ENCODE measurements around the gene MUC22.
"Not testable (repeated sequence)": the region's sequence is repeated elsewhere in the genome, so short reads cannot be mapped to it uniquely, and the experiment has no call there.

MUC22 gene

GRCh38 chr6:30997301-30997700, 13.0 kb upstream of the MUC22 start:
- in situ Hi-C loops (cut with MboI; ENCODE audit: low sequenced_read_pairs): no loop called here

DNA sequence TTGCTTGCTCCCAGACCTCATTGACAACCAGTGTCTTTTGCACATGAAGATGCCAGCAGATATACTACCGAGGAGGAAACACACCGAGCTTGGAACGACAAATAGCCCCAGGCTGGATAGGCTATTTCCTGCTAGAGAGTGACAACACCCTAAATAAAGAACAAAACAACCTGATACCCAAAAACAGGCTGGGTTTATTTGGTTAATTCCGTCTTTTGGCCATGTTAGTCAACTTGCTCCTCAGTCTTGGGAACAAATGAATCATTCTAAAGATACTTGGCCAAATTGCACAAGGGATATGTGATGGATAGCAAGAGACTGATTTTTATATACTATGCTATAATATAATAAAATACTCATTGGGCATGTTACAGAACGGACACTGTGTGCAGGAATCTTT, 11.5 kb upstream of the MUC22 start:
- in situ Hi-C loops (cut with MboI; ENCODE audit: low sequenced_read_pairs): no loop called here

DNA sequence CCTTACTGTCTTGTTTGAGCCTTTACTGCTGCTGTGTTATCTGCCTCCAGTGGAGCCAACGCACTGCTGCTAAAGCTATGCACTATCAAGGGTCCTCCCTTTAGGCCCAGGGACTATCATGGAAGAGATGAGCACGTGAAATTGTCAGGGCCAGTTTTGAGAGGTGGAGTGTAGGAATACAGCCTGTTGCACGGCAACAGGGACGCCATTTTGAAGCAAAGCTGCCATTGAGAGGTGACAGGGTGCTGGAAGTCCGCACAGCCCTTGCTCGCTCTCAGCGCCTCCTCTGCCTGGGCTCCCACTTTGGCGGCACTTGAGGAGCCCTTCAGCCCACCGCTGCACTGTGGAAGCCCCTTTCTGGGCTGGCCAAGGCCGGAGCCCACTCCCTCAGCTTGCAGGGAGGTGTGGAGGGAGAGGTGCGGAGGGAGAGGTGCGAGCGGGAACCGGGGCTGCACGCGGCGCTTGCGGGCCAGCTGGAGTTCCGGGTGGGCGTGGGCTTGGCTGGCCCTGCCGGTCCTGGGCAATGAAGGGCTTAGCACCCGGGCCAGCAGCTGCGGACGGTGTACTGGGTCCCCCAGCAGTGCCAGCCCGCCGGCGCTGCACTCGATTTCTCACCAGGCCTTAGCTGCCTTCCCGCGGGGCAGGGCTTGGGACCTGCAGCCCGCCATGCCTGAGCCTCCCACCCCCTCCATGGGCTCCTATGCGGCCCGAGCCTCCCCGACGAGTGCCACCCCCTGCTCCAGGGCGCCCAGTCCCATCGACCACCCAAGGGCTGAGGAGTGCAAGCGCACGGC, 10.0 kb upstream of the MUC22 start:
- in situ Hi-C loops (cut with MboI; ENCODE audit: low sequenced_read_pairs): not testable (repeated sequence)

DNA sequence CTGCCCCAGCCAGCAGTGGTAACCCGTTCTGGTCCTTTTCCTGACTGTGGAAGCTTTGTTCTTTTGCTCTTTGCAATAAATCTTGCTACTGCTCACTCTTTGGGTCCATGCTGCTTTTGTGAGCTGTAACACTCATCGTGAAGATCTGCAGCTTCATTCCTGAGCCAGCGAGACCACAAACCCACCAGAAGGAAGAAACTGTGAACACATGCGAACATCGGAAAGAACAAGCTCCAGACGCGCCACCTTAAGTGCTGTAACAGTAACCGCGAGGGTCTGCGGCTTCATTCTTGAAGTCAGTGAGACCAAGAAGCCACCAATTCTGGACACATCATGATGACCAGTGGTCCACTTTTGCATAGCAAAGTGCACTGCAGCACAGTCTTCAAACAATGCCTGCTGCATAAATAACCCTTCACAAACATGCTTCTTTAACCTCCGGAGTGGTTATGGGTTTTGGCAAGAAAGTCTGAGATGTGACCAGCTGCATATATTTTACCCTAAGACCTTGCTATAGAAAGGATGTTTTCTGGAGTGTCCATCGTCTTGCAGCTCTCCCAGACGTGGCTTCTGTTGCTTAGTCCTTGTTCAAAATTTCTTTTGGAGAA, 8.9 kb upstream of the MUC22 start:
- in situ Hi-C loops (cut with MboI; ENCODE audit: low sequenced_read_pairs): no loop called here

- in situ Hi-C loops (cut with MboI; ENCODE audit: low sequenced_read_pairs): no loop called here
Measured at GRCh38 chr6:31002471-31002870, 7.8 kb upstream of the MUC22 start.

DNA sequence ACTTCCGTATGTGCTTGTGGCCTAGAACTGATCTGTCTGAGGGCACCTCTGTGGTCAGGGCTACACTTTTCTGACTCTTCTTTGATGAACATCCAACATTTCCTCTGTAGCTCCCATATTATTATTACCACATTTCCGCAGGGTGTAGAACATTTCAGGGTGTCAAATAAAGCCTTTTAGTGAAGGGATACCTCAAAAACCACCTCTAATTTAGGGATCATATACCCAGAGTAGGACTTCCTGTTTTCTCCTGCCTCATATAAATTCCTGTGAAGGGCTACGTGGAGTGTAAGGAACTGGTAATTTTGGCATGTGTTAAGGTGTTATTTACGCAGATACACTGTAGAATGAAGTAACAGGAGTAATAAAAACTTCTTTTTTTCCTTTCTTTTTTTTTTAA, 5.5 kb upstream of the MUC22 start:
- in situ Hi-C loops (cut with MboI; ENCODE audit: low sequenced_read_pairs): no loop called here

- in situ Hi-C loops (cut with MboI; ENCODE audit: low sequenced_read_pairs): no loop called here
Measured at GRCh38 chr6:31005249-31006020, 4.8 kb upstream of the MUC22 start.

DNA sequence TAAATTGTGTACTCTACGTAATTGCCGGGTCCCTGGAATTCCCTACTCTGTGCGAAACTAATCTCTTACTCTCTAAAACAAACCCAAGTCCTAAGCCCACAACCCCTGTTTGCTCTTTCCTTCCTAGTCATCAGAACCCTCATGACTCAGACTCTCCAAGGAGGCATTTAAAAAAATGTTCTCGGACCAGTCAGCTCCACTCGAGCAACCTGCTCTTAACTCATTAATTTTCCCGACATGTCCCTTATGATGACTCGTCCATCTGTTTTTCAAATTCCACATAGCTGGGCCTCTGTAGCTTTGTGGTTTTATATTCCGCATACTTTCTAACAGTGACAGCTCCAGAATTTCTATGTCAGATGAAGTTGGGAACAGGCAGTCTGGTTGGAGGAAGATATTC, 2.6 kb upstream of the MUC22 start:
- in situ Hi-C loops (cut with MboI; ENCODE audit: low sequenced_read_pairs): no loop called here

DNA sequence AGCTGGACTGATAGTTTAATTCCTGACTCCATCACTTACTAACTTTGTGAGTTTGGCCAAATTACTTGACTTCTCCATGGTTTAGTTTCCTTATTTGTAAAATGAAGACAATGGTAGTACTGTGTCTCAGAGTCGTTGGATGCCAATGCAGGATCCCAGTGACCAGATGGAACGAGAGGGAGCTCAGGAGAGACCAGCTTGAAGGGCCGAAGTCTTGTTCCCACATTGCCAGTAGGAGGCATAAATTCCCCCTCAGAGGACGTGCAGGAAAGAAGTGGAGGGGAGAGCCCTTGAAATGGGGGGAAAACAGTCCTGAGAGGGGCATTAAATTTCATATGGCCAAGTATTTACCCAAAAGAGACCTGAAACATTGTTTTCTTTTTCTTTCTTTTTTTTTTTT, 2.1 kb upstream of the MUC22 start:
- in situ Hi-C loops (cut with MboI; ENCODE audit: low sequenced_read_pairs): no loop called here

GRCh38 chr6:31009731-31010130, 543 bp upstream of the MUC22 start:
- in situ Hi-C loops (cut with MboI; ENCODE audit: low sequenced_read_pairs): no loop called here

DNA sequence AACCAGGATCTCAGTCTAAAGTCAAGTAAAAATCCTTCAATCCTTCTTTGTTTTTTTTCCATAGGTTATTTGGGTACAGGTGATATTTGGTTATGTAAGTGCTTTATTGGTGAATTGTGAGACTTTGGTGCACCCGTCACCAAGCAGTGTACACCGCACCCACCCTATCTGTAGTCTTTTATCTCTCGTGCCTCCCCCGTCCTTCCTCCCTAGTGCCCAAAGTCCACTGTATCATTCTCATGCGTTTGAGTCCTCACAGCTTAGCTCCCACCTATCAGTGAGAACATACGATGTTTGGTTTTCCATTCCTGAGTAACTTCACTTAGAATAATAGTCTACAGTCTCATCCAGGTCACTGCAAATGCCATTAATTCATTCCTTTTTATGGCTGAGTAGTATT, 879 bp downstream of the MUC22 start:
- in situ Hi-C loops (cut with MboI; ENCODE audit: low sequenced_read_pairs): no loop called here

GRCh38 chr6:31016659-31017299, 6.5 kb downstream of the MUC22 start:
- in situ Hi-C loops (cut with MboI; ENCODE audit: low sequenced_read_pairs): no loop called here

- in situ Hi-C loops (cut with MboI; ENCODE audit: low sequenced_read_pairs): not testable (repeated sequence)
Measured at GRCh38 chr6:31017436-31017835, 7.2 kb downstream of the MUC22 start.

- in situ Hi-C loops (cut with MboI; ENCODE audit: low sequenced_read_pairs): no loop called here
Measured at GRCh38 chr6:31020057-31020456, 9.8 kb downstream of the MUC22 start.

DNA sequence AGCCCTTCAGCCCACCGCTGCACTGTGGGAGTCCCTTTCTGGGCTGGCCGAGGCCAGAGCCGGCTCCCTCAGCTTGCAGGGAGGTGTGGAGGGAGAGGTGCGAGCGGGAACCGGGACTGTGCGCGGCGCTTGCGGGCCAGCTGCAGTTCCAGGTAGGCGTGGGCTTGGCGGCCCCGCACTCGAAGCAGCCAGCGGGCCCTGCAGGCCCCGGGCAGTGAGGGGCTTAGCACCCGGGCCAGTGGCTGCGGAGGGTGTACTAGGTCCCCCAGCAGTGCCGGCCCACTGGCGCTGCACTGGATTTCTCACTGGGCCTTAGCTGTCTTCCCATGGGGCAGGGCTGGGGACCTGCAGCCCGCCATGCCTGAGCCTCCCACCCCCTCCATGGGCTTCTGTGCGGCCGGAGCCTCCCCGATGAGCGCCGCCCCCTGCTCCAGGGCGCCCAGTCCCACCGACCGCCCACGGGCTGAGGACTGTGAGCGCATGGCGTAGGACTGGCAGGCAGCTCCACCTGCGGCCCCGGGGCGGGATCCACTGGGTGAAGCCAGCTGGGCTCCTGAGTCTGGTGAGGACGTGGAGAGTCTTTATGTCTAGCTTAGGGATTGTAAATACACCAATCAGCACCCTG, 10.5 kb downstream of the MUC22 start:
- in situ Hi-C loops (cut with MboI; ENCODE audit: low sequenced_read_pairs): not testable (repeated sequence)

DNA sequence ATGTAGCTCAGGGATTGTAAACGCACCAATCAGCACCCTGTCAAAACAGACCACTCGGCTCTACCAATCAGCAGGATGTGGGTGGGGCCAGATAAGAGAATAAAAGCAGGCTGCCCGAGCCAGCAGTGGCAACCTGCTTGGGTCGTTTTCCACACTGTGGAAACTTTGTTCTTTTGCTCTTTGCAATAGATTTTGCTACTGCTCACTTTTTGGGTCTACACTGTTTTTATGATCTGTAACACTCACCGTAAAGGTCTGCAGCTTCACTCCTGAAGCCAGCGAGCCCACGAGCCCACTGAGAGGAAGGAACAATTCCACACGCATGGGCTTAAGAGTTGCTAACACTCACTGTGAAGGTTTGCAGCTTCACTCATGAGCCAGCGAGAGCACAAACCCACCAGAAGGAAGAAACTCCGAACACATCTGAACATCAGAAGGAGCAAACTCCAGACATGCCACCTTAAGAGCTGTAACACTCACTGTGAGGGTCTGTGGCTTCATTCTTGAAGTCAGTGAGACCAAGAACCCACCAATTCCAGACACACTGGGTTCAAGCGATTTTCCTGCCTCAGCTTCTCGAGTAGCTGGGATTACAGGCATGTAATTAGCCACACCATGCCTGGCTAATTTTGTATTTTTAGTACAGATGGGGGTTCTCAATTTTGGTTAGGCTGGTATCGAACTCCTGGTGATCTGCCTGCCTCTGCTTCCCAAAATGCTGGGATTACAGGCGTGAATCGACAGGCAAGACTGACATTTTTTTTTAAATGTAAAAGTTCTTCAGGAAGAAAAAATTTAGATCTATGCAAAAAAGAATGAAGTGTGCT, 11.6 kb downstream of the MUC22 start:
- in situ Hi-C loops (cut with MboI; ENCODE audit: low sequenced_read_pairs): not testable (repeated sequence)

DNA sequence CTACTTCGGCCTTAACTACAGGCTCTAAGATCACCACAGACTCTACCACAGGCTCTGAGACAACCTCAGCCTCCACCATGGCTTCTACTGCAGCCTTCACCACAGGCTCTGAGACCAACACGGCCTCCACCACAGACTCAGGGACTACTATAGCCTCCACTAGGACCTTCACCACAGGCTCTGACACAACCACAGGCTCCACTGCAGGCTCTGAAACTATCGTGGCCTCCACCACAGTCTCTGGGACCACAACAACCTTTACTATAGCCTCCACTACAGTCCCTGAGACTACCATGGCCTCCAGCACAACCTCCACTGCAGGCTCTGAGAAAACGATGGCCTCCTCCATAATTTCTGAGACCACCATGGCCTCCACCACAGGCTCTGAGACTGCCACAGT, 15.3 kb downstream of the MUC22 start:
- in situ Hi-C loops (cut with MboI; ENCODE audit: low sequenced_read_pairs): no loop called here

DNA sequence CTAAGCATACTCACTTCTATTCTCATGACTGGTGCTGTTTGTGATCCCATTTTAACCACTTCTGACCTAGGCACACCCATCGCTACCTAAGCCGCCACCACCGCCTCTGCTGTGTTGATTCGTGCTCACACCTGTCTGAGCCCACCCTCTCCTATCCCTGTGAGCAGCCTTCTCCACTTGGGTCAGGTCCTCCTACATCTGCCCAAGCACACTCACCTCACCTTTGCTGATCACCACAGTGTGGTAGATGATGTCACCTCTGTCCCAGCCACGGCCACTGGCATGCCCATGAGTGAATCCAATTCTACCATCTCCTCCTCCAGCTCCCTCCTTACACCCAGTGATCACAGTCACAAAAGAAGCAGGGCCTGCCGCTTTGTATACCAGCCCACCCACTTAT, 20.8 kb downstream of the MUC22 start:
- in situ Hi-C loops (cut with MboI; ENCODE audit: low sequenced_read_pairs): no loop called here

- in situ Hi-C loops (cut with MboI; ENCODE audit: low sequenced_read_pairs): no loop called here
Measured at GRCh38 chr6:31033075-31033474, 22.8 kb downstream of the MUC22 start.

DNA sequence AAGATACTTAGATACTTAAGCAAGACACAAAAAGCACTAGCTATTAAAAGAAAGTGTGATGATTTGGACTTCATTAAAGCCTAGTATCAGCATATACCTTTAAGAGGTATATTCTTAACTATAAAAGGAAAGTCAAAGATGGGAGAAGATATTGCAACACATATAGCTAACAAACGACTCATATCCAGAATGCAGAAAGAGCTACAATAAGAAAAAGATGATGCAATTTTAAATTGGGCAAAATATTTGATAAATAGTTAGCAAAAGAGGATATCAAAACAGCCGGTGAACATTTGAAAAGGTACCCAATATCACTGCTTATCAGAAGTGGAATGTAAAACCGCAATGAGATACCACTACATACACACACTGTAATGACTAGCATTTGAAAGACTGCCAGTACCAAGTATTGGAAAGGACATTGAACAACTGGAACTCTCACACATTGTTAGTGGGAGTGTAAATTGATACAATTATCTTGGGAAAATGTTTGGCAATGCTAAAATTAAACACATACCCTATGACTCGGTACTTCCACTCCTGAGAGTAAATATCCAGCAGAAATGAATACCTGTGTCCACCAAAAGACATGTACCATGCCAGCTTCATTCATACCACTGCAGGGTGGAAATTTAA, 25.7 kb downstream of the MUC22 start:
- in situ Hi-C loops (cut with MboI; ENCODE audit: low sequenced_read_pairs): no loop called here

All from hTERT RPE-1 (cell line).